Ascending aorta (tissue), 2 donors: ENCODE data around the gene TMEM86A. TPM values are rescaled to one million over a fixed set of nuclear protein-coding genes. Genes with fewer than 3 reads are reported as not detected.

Experiments used
- DNase-seq, 2 donors: peaks; one replicate each; pipeline ENCODE4 v3.0.0-alpha.2; 2019; ENCODE audit warnings: low spot score in 2 of 2
- H3K27ac ChIP-seq, 2 donors: fragments of 200-600 bp; sonication (generic); one replicate each; pipeline ENCODE4 v1.5.1; 2016 to 2017; ENCODE audit warnings: mild to moderate bottlenecking in 1 of 2
- H3K27me3 ChIP-seq: fragments of 200-600 bp; sonication (generic); one replicate; pipeline ENCODE4 v1.5.1; 2017
- H3K36me3 ChIP-seq, 2 donors: fragments of 200-600 bp; sonication (generic); one replicate each; pipeline ENCODE4 v1.5.1; 2016
- H3K4me1 ChIP-seq, 2 donors: fragments of 200-600 bp; sonication (generic); one replicate each; pipeline ENCODE4 v1.5.1; 2016 to 2017; ENCODE audit warnings: mild to moderate bottlenecking in 1 of 2
- H3K4me3 ChIP-seq, 2 donors: fragments of 200-600 bp; sonication (generic); one replicate each; pipeline ENCODE4 v1.5.1; 2016 to 2017; ENCODE audit warnings: mild to moderate bottlenecking in 1 of 2
- H3K9me3 ChIP-seq, 2 donors: fragments of 200-600 bp; sonication (generic); one replicate each; pipeline ENCODE4 v1.5.1; 2016
- intact Hi-C: fragments of 100-400 bp; cut with DNase I; formaldehyde crosslinking; loops from one replicate; pipeline ENCODE4 v1.15.1; 2023
- total RNA-seq: library from RNA; depleted of rRNA; stranded (reverse); fragments of >200 nt; gene quantifications from one replicate; pipeline ENCODE4 v1.1.0, GENCODE V29; 2016
- TF ChIP-seq, protein P1 (sequence below), 3 experiments: fragments of 200-600 bp in 2 of 3; fragments of 450-650 bp in 1 of 3; sonication (generic) in 2 of 3; IDR thresholded peaks; one replicate each; pipeline ENCODE4 v1.5.1; 2016 to 2019; ENCODE audit warnings: antibody characterized with exemption in 3 of 3, mild to moderate bottlenecking in 1 of 3, moderate library complexity in 1 of 3

The TMEM86A gene
- total RNA-seq, 1 donor from 2014 or later = 4.8 TPM

DNA sequence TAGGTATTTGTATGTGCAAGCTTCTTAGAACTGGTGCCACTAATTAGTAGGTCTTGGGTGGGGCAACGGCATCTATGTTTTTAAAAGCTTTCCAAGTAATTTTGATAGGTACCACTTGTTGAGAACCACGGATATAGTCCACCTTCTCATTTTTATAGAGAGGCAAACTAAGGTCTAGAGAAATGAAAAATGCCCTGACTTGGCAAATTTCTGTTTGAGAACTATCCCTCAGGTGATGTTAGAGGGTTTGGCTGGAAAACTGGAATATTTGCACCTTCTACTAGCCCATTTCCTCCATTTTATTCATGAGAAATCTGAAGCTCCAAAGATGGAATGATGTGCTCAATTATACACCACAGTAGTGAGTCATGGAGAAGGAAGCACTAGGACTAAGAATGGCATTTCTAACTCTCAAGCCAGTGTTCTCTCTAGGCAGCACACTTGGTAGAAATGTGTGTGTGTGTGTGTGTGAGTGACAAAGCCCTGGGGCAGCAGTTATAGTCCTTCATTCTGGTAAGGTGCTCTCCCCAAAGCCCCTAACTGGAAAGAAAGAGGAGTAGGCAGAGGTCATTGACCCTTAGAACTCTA is 1.8 kb upstream of the TMEM86A start:
- no peaks in the 10 kb centered on the region for H3K9me3 ChIP-seq
- H3K4me1 ChIP-seq = peaks cover 0 to 5% of the 10 kb centered on the region in 2 donors
- intact Hi-C loops = loop anchor here (5.0 kb wide), 1 partner anchor 304 kb away; the partner anchor contains the start of gene LDHA
- no peak for DNase-seq
- no peaks in the 10 kb centered on the region for H3K27me3 ChIP-seq
- TF ChIP-seq, protein P1, sequence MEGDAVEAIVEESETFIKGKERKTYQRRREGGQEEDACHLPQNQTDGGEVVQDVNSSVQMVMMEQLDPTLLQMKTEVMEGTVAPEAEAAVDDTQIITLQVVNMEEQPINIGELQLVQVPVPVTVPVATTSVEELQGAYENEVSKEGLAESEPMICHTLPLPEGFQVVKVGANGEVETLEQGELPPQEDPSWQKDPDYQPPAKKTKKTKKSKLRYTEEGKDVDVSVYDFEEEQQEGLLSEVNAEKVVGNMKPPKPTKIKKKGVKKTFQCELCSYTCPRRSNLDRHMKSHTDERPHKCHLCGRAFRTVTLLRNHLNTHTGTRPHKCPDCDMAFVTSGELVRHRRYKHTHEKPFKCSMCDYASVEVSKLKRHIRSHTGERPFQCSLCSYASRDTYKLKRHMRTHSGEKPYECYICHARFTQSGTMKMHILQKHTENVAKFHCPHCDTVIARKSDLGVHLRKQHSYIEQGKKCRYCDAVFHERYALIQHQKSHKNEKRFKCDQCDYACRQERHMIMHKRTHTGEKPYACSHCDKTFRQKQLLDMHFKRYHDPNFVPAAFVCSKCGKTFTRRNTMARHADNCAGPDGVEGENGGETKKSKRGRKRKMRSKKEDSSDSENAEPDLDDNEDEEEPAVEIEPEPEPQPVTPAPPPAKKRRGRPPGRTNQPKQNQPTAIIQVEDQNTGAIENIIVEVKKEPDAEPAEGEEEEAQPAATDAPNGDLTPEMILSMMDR (IDR thresholded peaks at IDR 0.05) = no peak
- H3K27ac ChIP-seq = peak overlapping the region in 1 of 2 donors; percentile 8
- peaks cover 4 to 6% of the 10 kb centered on the region in 2 donors for H3K36me3 ChIP-seq
- no peak overlapping the region for H3K4me3 ChIP-seq

DNA sequence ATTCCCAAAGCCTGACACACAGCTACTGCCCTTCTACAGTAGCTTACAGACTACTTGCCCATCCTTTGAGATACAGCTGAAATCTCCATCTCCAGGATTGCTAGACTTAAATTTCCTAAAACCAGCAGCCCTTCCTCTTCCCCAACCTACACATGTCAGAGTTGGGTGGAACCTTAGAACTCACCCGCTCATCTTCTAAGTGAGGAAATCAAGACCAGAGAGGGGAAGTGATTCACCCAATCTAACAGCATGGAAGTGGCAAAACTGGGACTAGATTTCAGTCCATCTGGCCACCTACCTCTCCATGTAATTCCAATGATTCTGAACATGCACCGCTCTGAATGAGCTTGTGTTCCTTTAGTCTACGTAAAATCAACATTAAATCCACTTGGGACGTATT is 1.0 kb upstream of the TMEM86A start:
- Histone ChIP-seq H3K9me3 (no peaks in the 10 kb centered on the region), H3K27ac (peak overlapping the region in 1 of 2 donors; percentile 8), H3K4me1 (peaks cover 0 to 5% of the 10 kb centered on the region in 2 donors), H3K36me3 (peaks cover 5 to 7% of the 10 kb centered on the region in 2 donors), H3K4me3 (no peak overlapping the region), H3K27me3 (no peaks in the 10 kb centered on the region)
- no peak for DNase-seq
- intact Hi-C loops = loop anchor here (5.0 kb wide), 1 partner anchor 305 kb away; the partner anchor contains the start of gene LDHA
- TF ChIP-seq, protein P1 (IDR thresholded peaks at IDR 0.05) = no peak

DNA sequence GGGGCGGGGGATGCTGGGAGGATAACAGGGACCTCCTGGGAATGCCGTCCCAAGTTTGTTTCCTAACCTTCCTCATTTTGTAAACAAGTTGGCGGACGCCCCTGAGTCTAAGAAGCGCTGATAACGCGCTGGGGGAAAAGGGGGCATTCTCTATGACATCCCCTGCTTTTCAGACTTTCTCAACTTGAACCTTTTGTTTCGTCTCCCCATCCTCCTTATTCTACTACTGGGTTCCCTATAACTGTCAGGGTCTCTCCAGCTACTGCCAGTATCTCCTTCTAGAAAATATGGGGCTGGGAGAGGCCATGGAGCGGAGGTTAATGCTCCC is 654 bp downstream of the TMEM86A start:
- H3K4me3 ChIP-seq = peak overlapping the region; percentile 96 to 99
- peaks cover 0 to 5% of the 10 kb centered on the region in 2 donors for H3K4me1 ChIP-seq
- H3K27ac ChIP-seq = peak overlapping the region; percentile 73 to 84
- H3K27me3 ChIP-seq = no peaks in the 10 kb centered on the region
- H3K9me3 ChIP-seq = no peaks in the 10 kb centered on the region
- no peak for DNase-seq
- intact Hi-C loops = loop anchor here (1.0 to 5.0 kb wide), 4 partner anchors 22 to 307 kb away; partner anchors contain the start of genes LDHA, TSG101 and UEVLD
- H3K36me3 ChIP-seq = peaks cover 5 to 7% of the 10 kb centered on the region in 2 donors
- TF ChIP-seq, protein P1 (IDR thresholded peaks at IDR 0.05) = peak in 1 of 3 experiments; percentile 6

DNA sequence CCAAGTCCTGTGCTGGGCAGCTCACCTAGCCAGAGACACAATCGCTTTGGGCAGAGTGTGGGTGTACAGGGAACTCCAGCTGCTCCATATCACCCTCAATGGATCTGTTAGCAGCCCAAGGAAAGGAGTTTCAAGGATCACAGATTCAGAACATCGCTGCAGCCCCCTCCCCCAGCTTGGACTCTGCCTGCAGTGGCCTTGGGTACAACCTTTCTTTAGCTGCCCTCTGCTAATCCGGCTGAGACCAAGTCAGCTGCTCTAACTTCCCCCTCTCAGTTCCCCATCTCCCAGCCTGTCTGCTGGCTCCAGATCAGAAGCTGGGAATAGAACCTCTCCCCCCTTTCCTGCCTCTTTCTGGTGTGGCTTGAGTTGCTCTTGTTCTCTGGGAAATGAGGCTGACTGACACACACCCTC is 1.3 kb downstream of the TMEM86A start:
- TF ChIP-seq, protein P1 (IDR thresholded peaks at IDR 0.05) = no peak
- Histone ChIP-seq H3K9me3 (no peaks in the 10 kb centered on the region), H3K27me3 (no peaks in the 10 kb centered on the region), H3K4me1 (peaks cover 0 to 5% of the 10 kb centered on the region in 2 donors), H3K4me3 (peak overlapping the region; percentile 96 to 99), H3K36me3 (peaks cover 5 to 7% of the 10 kb centered on the region in 2 donors), H3K27ac (no peak overlapping the region)
- intact Hi-C loops = loop anchor here (1.0 to 10.0 kb wide), 7 partner anchors 21 to 1965 kb away; partner anchors contain the start of genes C11orf58, GTF2H1, HPS5 and HTATIP2
- no peak for DNase-seq

DNA sequence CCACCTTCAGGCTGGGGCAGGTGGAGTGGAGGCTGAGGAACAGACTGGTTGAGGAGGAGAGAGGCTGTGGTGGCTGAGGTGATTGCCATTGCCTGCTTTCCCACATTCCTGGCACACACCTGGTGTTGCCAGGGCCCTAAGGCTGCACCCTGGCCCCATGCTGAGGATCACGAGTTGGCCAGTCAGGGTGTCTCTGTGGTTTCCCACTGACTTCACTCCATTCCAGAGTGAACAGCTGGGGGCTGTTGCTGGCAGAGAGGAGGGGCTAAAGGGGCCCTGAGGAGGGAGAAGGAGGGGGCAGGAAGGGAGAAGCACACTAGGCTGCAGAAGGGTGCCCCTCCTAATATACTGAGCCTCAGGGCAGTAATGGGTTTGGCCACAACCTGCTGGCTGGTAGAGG is 1.8 kb downstream of the TMEM86A start:
- Histone ChIP-seq H3K4me1 (peaks cover 0 to 5% of the 10 kb centered on the region in 2 donors), H3K36me3 (peaks cover 5 to 7% of the 10 kb centered on the region in 2 donors), H3K27ac (no peak overlapping the region), H3K27me3 (no peaks in the 10 kb centered on the region), H3K9me3 (no peaks in the 10 kb centered on the region), H3K4me3 (peak overlapping the region in 1 of 2 donors; percentile 99)
- no peak for DNase-seq
- intact Hi-C loops = loop anchor here (10.0 kb wide), 3 partner anchors 376 to 1966 kb away; partner anchors contain the start of genes C11orf58, GTF2H1, HPS5 and HTATIP2
- TF ChIP-seq, protein P1 (IDR thresholded peaks at IDR 0.05) = no peak
